Bronchial epithelial cell (primary cell): Measurements from ENCODE around the gene ICAM1. TPM values are rescaled to one million over a fixed set of nuclear protein-coding genes. Genes with fewer than 3 reads are reported as not detected.

Experiments
- DNase-seq: peaks from one replicate; pipeline ENCODE4 v3.0.0-alpha.2; 2010; ENCODE audit warnings: low read depth
- FAIRE-seq: peaks from 2 replicates; lab custom pipeline; 2011; peaks lifted over from hg19 to GRCh38; lab: Jason Lieb, UNC
- H3K27me3 ChIP-seq: 2 replicates; pipeline ENCODE4 v1.5.1; 2011; ENCODE audit warnings: low read length; ENCODE audit not compliant: control insufficient read depth, insufficient read depth
- H3K36me3 ChIP-seq: 2 replicates; pipeline ENCODE4 v1.5.1; 2011; ENCODE audit warnings: low read length; ENCODE audit not compliant: control insufficient read depth, insufficient read depth
- H3K4me3 ChIP-seq: 2 replicates; pipeline ENCODE4 v1.5.1; 2011; ENCODE audit warnings: mild to moderate bottlenecking, low read depth, low read length, control low read depth
- total RNA-seq: library from RNA; depleted of rRNA; stranded (reverse); fragments of >200 nt; gene quantifications from 2 replicates; pipeline ENCODE4 v1.2.1, GENCODE V29; 2014
- TF ChIP-seq, protein P1 (sequence below): IDR thresholded peaks from 2 replicates; pipeline ENCODE4 v1.5.1; 2011; ENCODE audit warnings: mild to moderate bottlenecking, moderate library complexity, low read length, control low read depth, inconsistent platforms; ENCODE audit not compliant: insufficient read depth, severe bottlenecking

Gene ICAM1
- total RNA-seq, 1 donor from 2014 or later: 0.79 TPM

- H3K27me3 ChIP-seq: no peaks in the 10 kb centered on the region
- FAIRE-seq (no peak), DNase-seq (no peak)
- TF ChIP-seq, protein P1, sequence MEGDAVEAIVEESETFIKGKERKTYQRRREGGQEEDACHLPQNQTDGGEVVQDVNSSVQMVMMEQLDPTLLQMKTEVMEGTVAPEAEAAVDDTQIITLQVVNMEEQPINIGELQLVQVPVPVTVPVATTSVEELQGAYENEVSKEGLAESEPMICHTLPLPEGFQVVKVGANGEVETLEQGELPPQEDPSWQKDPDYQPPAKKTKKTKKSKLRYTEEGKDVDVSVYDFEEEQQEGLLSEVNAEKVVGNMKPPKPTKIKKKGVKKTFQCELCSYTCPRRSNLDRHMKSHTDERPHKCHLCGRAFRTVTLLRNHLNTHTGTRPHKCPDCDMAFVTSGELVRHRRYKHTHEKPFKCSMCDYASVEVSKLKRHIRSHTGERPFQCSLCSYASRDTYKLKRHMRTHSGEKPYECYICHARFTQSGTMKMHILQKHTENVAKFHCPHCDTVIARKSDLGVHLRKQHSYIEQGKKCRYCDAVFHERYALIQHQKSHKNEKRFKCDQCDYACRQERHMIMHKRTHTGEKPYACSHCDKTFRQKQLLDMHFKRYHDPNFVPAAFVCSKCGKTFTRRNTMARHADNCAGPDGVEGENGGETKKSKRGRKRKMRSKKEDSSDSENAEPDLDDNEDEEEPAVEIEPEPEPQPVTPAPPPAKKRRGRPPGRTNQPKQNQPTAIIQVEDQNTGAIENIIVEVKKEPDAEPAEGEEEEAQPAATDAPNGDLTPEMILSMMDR: no peak
- H3K36me3 ChIP-seq: peaks cover 17% of the 10 kb centered on the region
- peak overlapping the region; percentile 80 for H3K4me3 ChIP-seq
Measured at GRCh38 chr19:10252707-10253106, 18.2 kb upstream of the ICAM1 start.

DNA sequence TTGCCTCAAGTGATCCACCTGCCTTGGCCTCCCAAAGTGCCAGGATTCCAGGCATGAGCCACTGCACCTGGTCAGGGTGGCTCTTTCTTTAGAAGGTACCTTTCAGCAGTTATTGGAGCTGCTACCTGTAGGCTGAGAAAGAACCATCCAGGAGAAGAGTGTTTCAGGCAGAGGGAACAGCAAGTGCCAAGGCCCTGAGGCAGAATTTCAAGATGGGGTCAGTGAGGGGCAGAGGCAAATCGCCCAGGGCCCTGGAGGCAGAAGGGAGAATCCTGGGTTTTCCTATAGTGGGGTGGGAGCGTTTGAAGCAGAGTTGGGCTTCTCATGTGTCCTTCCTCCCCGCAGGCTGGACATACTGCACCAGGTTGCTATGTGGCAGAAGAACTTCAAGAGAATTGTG is 16.7 kb upstream of the ICAM1 start:
- DNase-seq: no peak
- no peaks in the 10 kb centered on the region for H3K27me3 ChIP-seq
- H3K4me3 ChIP-seq: no peak overlapping the region
- peaks cover 26% of the 10 kb centered on the region for H3K36me3 ChIP-seq
- FAIRE-seq: no peak
- TF ChIP-seq, protein P1: no peak

GRCh38 chr19:10255358-10255757 is 15.6 kb upstream of the ICAM1 start:
- peaks cover 26% of the 10 kb centered on the region for H3K36me3 ChIP-seq
- TF ChIP-seq, protein P1: no peak
- DNase-seq (no peak), FAIRE-seq (no peak)
- H3K4me3 ChIP-seq: no peak overlapping the region
- no peaks in the 10 kb centered on the region for H3K27me3 ChIP-seq

DNA sequence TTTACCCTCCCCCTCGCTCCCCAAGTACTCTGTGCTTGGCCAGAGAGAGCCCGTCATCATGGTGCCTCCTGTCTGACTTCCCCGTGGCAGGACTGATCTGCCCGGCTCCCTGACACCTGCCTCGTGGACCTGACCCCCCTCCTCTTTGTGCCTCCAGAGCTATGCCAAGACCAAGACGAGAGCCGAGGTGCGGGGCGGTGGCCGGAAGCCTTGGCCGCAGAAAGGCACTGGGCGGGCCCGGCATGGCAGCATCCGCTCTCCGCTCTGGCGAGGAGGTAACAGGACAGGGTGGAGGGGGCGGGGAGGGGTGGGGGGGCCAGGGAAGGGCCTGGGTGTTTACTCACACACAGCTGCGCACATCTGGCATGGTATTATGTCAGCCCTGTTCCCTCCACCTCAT is 14.4 kb upstream of the ICAM1 start:
- peaks cover 26% of the 10 kb centered on the region for H3K36me3 ChIP-seq
- TF ChIP-seq, protein P1: no peak
- no peak for FAIRE-seq

GRCh38 chr19:10256970-10257615 is 13.8 kb upstream of the ICAM1 start:
- Histone ChIP-seq H3K36me3 (peaks cover 26% of the 10 kb centered on the region), H3K27me3 (no peaks in the 10 kb centered on the region), H3K4me3 (no peak overlapping the region)
- FAIRE-seq (no peak), DNase-seq (no peak)
- TF ChIP-seq, protein P1: no peak

More for the DNA sequence above, 14.4 kb upstream of the ICAM1 start:
- no peak for DNase-seq
- H3K27me3 ChIP-seq: no peaks in the 10 kb centered on the region
- H3K4me3 ChIP-seq: no peak overlapping the region

GRCh38 chr19:10258080-10258710 is 12.7 kb upstream of the ICAM1 start:
- DNase-seq (no peak), FAIRE-seq (no peak)
- Histone ChIP-seq H3K27me3 (no peaks in the 10 kb centered on the region), H3K36me3 (peaks cover 26% of the 10 kb centered on the region), H3K4me3 (no peak overlapping the region)
- TF ChIP-seq, protein P1: no peak
